DMS 273 treated with DMSO at 0.1 percent for 48 hours (cell line): Measurements from ENCODE around the gene MYO3B.

Experiments
- DNase-seq: peaks from one replicate; lab custom pipeline; 2025; lab: John Stamatoyannopoulos, UW

MYO3B gene

DNA sequence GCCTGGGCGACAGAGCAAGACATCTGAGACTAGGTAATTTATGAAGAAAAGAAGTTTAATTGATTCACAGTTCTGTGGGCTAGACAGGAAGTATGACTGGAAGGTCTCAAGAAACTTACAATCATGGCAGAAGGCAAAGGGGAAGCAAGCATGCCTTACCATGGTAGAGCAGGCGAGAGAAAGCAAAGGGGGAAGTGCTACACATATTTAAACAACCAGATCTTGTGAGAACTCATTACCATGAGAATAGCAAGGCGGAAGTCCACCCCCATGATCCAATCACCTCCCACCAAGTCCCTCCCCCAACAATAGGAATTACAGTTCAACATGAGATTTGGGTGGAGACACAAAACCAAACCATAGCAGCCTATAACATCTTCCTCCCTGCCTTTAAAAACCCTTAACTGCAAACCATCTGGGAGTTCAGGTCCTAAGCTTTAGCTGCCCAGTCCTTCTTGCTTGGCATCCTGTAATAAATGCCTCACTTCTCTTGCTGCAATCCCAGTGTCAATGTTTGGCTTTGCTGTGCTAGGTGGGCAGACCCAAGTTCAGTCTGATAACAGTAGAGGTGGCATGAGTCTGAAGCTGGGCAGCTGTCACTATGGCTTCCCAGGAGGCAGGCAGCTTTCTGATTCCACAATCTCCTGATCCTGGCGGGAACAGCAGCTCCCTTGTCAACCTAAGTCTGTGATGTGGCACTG, 526.0 kb downstream of the MYO3B start:
- DNase-seq, result no peak
